H9 (cell line): ENCODE measurements around the gene MYL11. TPM values are rescaled to one million over a fixed set of nuclear protein-coding genes. Genes with fewer than 3 reads are reported as not detected.

Experiments
- DNase-seq: peaks from one replicate; pipeline ENCODE4 v3.0.0-alpha.2; 2017
- H2AFZ ChIP-seq: one replicate; pipeline ENCODE4 v1.6.1; 2013; ENCODE audit warnings: mild to moderate bottlenecking, low read length, control low read depth, moderate library complexity
- H2AK5ac ChIP-seq: 2 replicates; pipeline ENCODE4 v1.6.1; 2013; ENCODE audit warnings: low read length, control low read depth, mixed read lengths; ENCODE audit not compliant: insufficient read length
- H2BK120ac ChIP-seq: one replicate; pipeline ENCODE4 v1.6.1; 2013; ENCODE audit warnings: low read depth, mild to moderate bottlenecking, low read length, control low read depth, inconsistent platforms; ENCODE audit not compliant: poor library complexity, severe bottlenecking
- H2BK12ac ChIP-seq: 2 replicates; pipeline ENCODE4 v1.6.1; 2013; ENCODE audit warnings: low read length, control low read depth, mixed read lengths, low read depth; ENCODE audit not compliant: insufficient read length
- H2BK15ac ChIP-seq: 2 replicates; pipeline ENCODE4 v1.6.1; 2013; ENCODE audit warnings: low read depth, low read length, control low read depth
- H2BK20ac ChIP-seq: one replicate; pipeline ENCODE4 v1.6.1; 2013; ENCODE audit warnings: low read depth, mild to moderate bottlenecking, low read length, control low read depth, inconsistent platforms; ENCODE audit not compliant: poor library complexity, severe bottlenecking
- H2BK5ac ChIP-seq: 2 replicates; pipeline ENCODE4 v1.6.1; 2013; ENCODE audit warnings: low read length, control low read depth, mixed read lengths; ENCODE audit not compliant: insufficient read length
- H3K14ac ChIP-seq: 2 replicates; pipeline ENCODE4 v1.6.1; 2013; ENCODE audit warnings: low read length, control low read depth; ENCODE audit not compliant: insufficient read depth
- H3K18ac ChIP-seq: 2 replicates; pipeline ENCODE4 v1.6.1; 2013; ENCODE audit warnings: low read depth, mild to moderate bottlenecking, mixed read lengths, low read length, control low read depth; ENCODE audit not compliant: insufficient read length
- H3K23ac ChIP-seq: 2 replicates; pipeline ENCODE4 v1.6.1; 2013; ENCODE audit warnings: low read length, control low read depth, mixed read lengths, low read depth; ENCODE audit not compliant: insufficient read length
- H3K23me2 ChIP-seq: 2 replicates; pipeline ENCODE4 v1.6.1; 2013; ENCODE audit warnings: low read depth, mild to moderate bottlenecking, mixed read lengths, low read length, control low read depth; ENCODE audit not compliant: insufficient read length, poor library complexity, severe bottlenecking
- H3K27ac ChIP-seq: 2 replicates; pipeline ENCODE4 v1.5.1; 2013; ENCODE audit warnings: low read length, control low read depth, mixed read lengths, low read depth; ENCODE audit not compliant: insufficient read length
- H3K27me3 ChIP-seq: 2 replicates; pipeline ENCODE4 v1.6.1; 2013; ENCODE audit warnings: low read length, control low read depth, inconsistent platforms; ENCODE audit not compliant: insufficient read depth
- H3K4ac ChIP-seq: 2 replicates; pipeline ENCODE4 v1.6.1; 2013; ENCODE audit warnings: low read depth, mild to moderate bottlenecking, control low read depth, inconsistent platforms, low read length, moderate library complexity
- H3K4me1 ChIP-seq: 2 replicates; pipeline ENCODE4 v1.6.1; 2013; ENCODE audit warnings: low read length, control low read depth, inconsistent platforms; ENCODE audit not compliant: insufficient read depth
- H3K4me2 ChIP-seq: 2 replicates; pipeline ENCODE4 v1.6.1; 2013; ENCODE audit warnings: low read length, control low read depth, mixed read lengths; ENCODE audit not compliant: insufficient read length, insufficient read depth
- H3K56ac ChIP-seq: 2 replicates; pipeline ENCODE4 v1.6.1; 2013; ENCODE audit warnings: low read depth, mild to moderate bottlenecking, mixed read lengths, low read length, control low read depth; ENCODE audit not compliant: insufficient read length
- H3K79me1 ChIP-seq: 2 replicates; pipeline ENCODE4 v1.6.1; 2013; ENCODE audit warnings: low read depth, mild to moderate bottlenecking, moderate library complexity, low read length, control low read depth, inconsistent platforms; ENCODE audit not compliant: insufficient read depth, poor library complexity, severe bottlenecking
- H3K79me2 ChIP-seq: 2 replicates; pipeline ENCODE4 v1.6.1; 2013; ENCODE audit warnings: low read length, control low read depth, inconsistent platforms; ENCODE audit not compliant: insufficient read depth
- H3K9ac ChIP-seq: 2 replicates; pipeline ENCODE4 v1.6.1; 2013; ENCODE audit warnings: low read length, control low read depth, mixed read lengths; ENCODE audit not compliant: insufficient read length; ENCODE audit errors: extremely low read depth
- H3K9me3 ChIP-seq: one replicate; pipeline ENCODE4 v1.6.1; 2013; ENCODE audit warnings: low read depth, low read length, inconsistent platforms; ENCODE audit not compliant: control insufficient read depth
- H3T11ph ChIP-seq: one replicate; pipeline ENCODE4 v1.6.1; 2013; ENCODE audit warnings: mild to moderate bottlenecking, low read length, control low read depth, inconsistent platforms
- H4K20me1 ChIP-seq: one replicate; pipeline ENCODE4 v1.6.1; 2013; ENCODE audit not compliant: control insufficient read depth, insufficient read length, insufficient read depth
- H4K5ac ChIP-seq: 2 replicates; pipeline ENCODE4 v1.6.1; 2013; ENCODE audit warnings: low read depth, mild to moderate bottlenecking, mixed read lengths, low read length, control low read depth; ENCODE audit not compliant: insufficient read length
- H4K8ac ChIP-seq: replicated peaks from 2 replicates; pipeline ENCODE4 v1.6.1; 2013; ENCODE audit warnings: low read length, control low read depth, mixed read lengths, low read depth; ENCODE audit not compliant: insufficient read length
- H4K91ac ChIP-seq: 2 replicates; pipeline ENCODE4 v1.6.1; 2013; ENCODE audit warnings: low read depth, mild to moderate bottlenecking, moderate library complexity, mixed read lengths, low read length, control low read depth; ENCODE audit not compliant: insufficient read length
- H3K27ac Mint-ChIP-seq, 3 experiments: 2 replicates in 2 of 3; 3 replicates in 1 of 3; pipeline ENCODE4 v1.8.0; 2020 to 2021; ENCODE audit warnings: mixed read lengths in 3 of 3, mild to moderate bottlenecking in 1 of 3, moderate library complexity in 1 of 3
- H3K27me3 Mint-ChIP-seq: 2 replicates; pipeline ENCODE4 v1.8.0; 2021; ENCODE audit warnings: low read depth, mild to moderate bottlenecking, moderate library complexity, mixed read lengths
- H3K36me3 Mint-ChIP-seq, 3 experiments: 2 replicates in 2 of 3; 3 replicates in 1 of 3; pipeline ENCODE4 v1.8.0; 2020 to 2021; ENCODE audit warnings: low read depth in 3 of 3, mixed read lengths in 3 of 3; ENCODE audit not compliant: insufficient read depth in 1 of 3
- H3K4me1 Mint-ChIP-seq, 2 experiments: 2 replicates each; pipeline ENCODE4 v1.8.0; 2020; ENCODE audit warnings: mixed read lengths in 2 of 2
- H3K4me3 Mint-ChIP-seq, 2 experiments: 2 replicates in 1 of 2; 3 replicates in 1 of 2; pipeline ENCODE4 v1.8.0; 2020 to 2021; ENCODE audit warnings: mild to moderate bottlenecking in 2 of 2, mixed read lengths in 2 of 2, moderate library complexity in 1 of 2
- H3K9me3 Mint-ChIP-seq, 2 experiments: 2 replicates in 1 of 2; 3 replicates in 1 of 2; pipeline ENCODE4 v1.8.0; 2020; ENCODE audit warnings: mild to moderate bottlenecking in 2 of 2, mixed read lengths in 2 of 2, moderate library complexity in 1 of 2
- CTCF ChIP-seq: fragments of 200-600 bp; sonication (generic); conservative IDR thresholded peaks from 3 replicates; pipeline ENCODE4 v1.8.0; 2021; ENCODE audit warnings: antibody characterized with exemption, mild to moderate bottlenecking
- WGBS: extraction: QIAGEN DNeasy Blood & Tissue Kit; methylation state at CpG from one replicate; pipeline ENCODE4 v1.1.7; 2013; ENCODE audit warnings: missing lambda C conversion rate, low lambda C conversion rate, mixed read lengths; ENCODE audit not compliant: insufficient read length; ENCODE audit errors: extremely low coverage; 5-methylcytosine and 5-hydroxymethylcytosine counted together
- total RNA-seq: library from RNA; stranded (reverse); gene quantifications from 2 replicates; pipeline ENCODE4 v1.2.1, GENCODE V29; 2021

The MYL11 gene
- total RNA-seq, 1 experiment from 2014 or later: 0.70 TPM

GRCh38 chr16:30369938-30370455, 4.6 kb upstream of the MYL11 start:
- H3K27ac Mint-ChIP-seq: no peak overlapping the region
- H3K4me2 ChIP-seq: peak overlapping the region; percentile 80
- no peak for DNase-seq
- H3K9me3 ChIP-seq: no peaks in the 10 kb centered on the region
- no peak overlapping the region for H3T11ph ChIP-seq
- H3K9ac ChIP-seq: no peak overlapping the region
- no peak overlapping the region for H2AFZ ChIP-seq
- H2BK20ac ChIP-seq: no peak overlapping the region
- no peak overlapping the region for H2BK120ac ChIP-seq
- H3K27me3 Mint-ChIP-seq: peaks cover 2% of the 10 kb centered on the region; the same call in 1 of the 2 replicates
- H2BK5ac ChIP-seq: no peak overlapping the region
- no peak; the same call in 2 of the 3 replicates for TF ChIP-seq CTCF
- H3K14ac ChIP-seq: no peak overlapping the region
- peaks cover 32 to 38% of the 10 kb centered on the region in 2 experiments for H3K4me1 Mint-ChIP-seq
- H4K91ac ChIP-seq: no peak overlapping the region
- no peak overlapping the region for H3K4ac ChIP-seq
- no peak overlapping the region for H2BK15ac ChIP-seq
- H2AK5ac ChIP-seq: no peak overlapping the region
- H3K79me2 ChIP-seq: no peaks in the 10 kb centered on the region; the same call in none of the 2 replicates
- no peaks in the 10 kb centered on the region for H3K27me3 ChIP-seq
- peaks cover 3% of the 10 kb centered on the region for H3K79me1 ChIP-seq
- H3K23ac ChIP-seq: no peak overlapping the region
- peak overlapping the region; percentile 75 to 79 for H3K4me3 Mint-ChIP-seq
- peaks cover 6 to 11% (median 9%) of the 10 kb centered on the region in 3 experiments; a peak in 6 of 7 replicates for H3K36me3 Mint-ChIP-seq
- no CpG with 5 or more reads among the region's 76 CpGs for WGBS
- H3K56ac ChIP-seq: no peak overlapping the region
- H3K18ac ChIP-seq: no peak overlapping the region
- H3K9me3 Mint-ChIP-seq: peaks cover 0 to 3% of the 10 kb centered on the region in 2 experiments; a peak in 3 of 5 replicates
- H3K23me2 ChIP-seq: peaks cover 10% of the 10 kb centered on the region
- H3K4me1 ChIP-seq: peaks cover 6% of the 10 kb centered on the region
- no peak overlapping the region for H4K5ac ChIP-seq
- no peak overlapping the region for H4K8ac ChIP-seq
- no peak overlapping the region for H2BK12ac ChIP-seq
- H3K27ac ChIP-seq: no peak overlapping the region
- no peaks in the 10 kb centered on the region for H4K20me1 ChIP-seq
